ENCODE data around the gene NEURL3.

Gene NEURL3

DNA sequence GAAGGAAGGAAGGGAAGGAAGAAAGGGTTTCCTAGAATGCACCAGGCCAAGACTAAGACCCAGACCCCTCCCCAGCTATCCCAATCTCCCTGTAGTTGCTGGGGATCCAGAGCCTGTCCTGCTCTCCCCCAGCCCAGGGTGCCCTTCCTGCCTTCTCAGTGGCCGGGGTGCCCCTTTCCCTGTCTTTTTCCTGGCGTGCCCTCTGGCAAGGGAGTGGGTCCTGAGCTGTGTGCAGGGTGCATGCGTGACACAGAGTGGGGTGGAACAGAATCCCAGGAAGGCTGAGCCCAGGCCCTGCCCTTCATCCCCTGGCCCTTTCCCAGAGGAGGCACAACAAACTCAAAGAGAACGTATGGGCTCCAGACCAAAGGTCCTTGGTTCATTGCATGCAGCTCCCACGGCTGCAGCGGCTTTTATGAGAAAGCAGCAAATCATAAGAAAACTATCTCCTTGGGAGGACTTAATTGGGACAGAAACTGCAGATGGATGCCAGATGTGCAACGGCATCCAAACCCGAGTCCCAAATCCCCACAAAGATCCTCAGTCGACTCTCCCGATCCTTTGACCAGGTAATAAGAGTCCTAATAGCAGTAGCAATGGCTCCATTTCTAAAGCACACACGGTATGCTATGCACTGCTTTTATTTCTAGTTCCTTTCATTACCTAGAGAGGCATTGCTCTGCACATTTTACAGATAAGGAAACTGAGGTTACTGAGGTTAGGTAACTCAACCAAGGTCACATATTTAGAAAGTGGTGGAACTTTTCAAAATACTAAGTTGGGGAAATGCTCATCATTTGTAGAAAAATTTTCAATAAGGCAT is 18.7 kb upstream of the NEURL3 start:
- TF ChIP-seq ARNT (IDR thresholded peaks at IDR 0.05) (no peak), SP1 (IDR thresholded peaks at IDR 0.05) (no peak), ELF4 (IDR thresholded peaks at IDR 0.05) (no peak), CTBP1 (IDR thresholded peaks at IDR 0.05; ENCODE audit: borderline replicate concordance) (no peak), LEF1 (IDR thresholded peaks at IDR 0.05; ENCODE audit: borderline replicate concordance) (no peak), BHLHE40 (IDR thresholded peaks at IDR 0.05; ENCODE audit: borderline replicate concordance) (no peak)
- ChIA-PET CTCF (no interaction called here), POLR2A (no interaction called here)
- no peak for DNase-seq (ENCODE audit: extremely low spot score)

- POLR2A ChIA-PET, result interaction anchor here (0.8 kb wide), 1 partner anchor 9 kb away, joined by 3 read pairs; no protein-coding TSS in a partner anchor
- CTCF ChIA-PET, result interaction anchor here (0.7 to 1.0 kb wide), 2 partner anchors 14 to 262 kb away, joined by 3 to 5 read pairs; no protein-coding TSS in a partner anchor
- DNase-seq (ENCODE audit: extremely low spot score), result no peak
- TF ChIP-seq ARNT (IDR thresholded peaks at IDR 0.05), result no peak
Measured at GRCh38 chr2:96522304-96523203, 17.4 kb upstream of the NEURL3 start.

GRCh38 chr2:96521219-96521618 is 16.1 kb upstream of the NEURL3 start:
- TF ChIP-seq TARDBP (IDR thresholded peaks at IDR 0.05) (no peak), FOXK2 (IDR thresholded peaks at IDR 0.05) (no peak)
- ChIA-PET CTCF (interaction anchor here (1.0 kb wide), 2 partner anchors 12 to 33 kb away, joined by 4 to 5 read pairs; no protein-coding TSS in a partner anchor), POLR2A (interaction anchor here (1.2 kb wide), 1 partner anchor 11 kb away, joined by 4 read pairs; no protein-coding TSS in a partner anchor)
- no peak for DNase-seq (ENCODE audit: extremely low spot score)

DNA sequence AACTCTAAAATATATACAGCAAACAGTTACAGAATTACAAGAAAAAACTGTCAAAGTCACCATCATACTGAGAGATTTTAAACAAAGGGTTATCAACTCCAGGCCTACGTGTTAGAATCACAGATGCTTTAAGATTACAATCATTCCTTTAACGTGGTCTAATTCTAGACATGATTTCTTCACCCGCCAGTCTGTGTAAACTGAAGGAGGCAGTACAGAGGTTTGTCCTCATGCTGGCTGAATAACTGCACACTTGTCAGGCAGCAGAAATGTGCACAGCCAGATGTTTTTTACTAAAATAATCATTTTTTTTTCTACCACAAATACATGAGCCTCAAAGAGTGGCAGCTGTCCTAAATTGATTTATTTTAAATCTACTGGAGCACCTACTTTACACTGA is 15.5 kb upstream of the NEURL3 start:
- no peak for DNase-seq (ENCODE audit: extremely low spot score)
- POLR2A ChIA-PET, result interaction anchor here (1.2 kb wide), 1 partner anchor 11 kb away, joined by 4 read pairs; no protein-coding TSS in a partner anchor
- CTCF ChIA-PET, result no interaction called here
- no peak for TF ChIP-seq HDGF (IDR thresholded peaks at IDR 0.05; ENCODE audit: borderline replicate concordance)
- no peak for TF ChIP-seq NFRKB (IDR thresholded peaks at IDR 0.05)
- TF ChIP-seq SP1 (IDR thresholded peaks at IDR 0.05), result no peak
- TF ChIP-seq BHLHE40 (IDR thresholded peaks at IDR 0.05; ENCODE audit: borderline replicate concordance), result no peak
- no peak for TF ChIP-seq ARNT (IDR thresholded peaks at IDR 0.05)
- no peak for TF ChIP-seq ZNF384 (IDR thresholded peaks at IDR 0.05)
- TF ChIP-seq FOXK2 (IDR thresholded peaks at IDR 0.05), result no peak
- TF ChIP-seq SUZ12 (IDR thresholded peaks at IDR 0.05), result no peak
- TF ChIP-seq, protein P1, sequence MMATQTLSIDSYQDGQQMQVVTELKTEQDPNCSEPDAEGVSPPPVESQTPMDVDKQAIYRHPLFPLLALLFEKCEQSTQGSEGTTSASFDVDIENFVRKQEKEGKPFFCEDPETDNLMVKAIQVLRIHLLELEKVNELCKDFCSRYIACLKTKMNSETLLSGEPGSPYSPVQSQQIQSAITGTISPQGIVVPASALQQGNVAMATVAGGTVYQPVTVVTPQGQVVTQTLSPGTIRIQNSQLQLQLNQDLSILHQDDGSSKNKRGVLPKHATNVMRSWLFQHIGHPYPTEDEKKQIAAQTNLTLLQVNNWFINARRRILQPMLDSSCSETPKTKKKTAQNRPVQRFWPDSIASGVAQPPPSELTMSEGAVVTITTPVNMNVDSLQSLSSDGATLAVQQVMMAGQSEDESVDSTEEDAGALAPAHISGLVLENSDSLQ (IDR thresholded peaks at IDR 0.05), result no peak
- TF ChIP-seq FOXA1 (IDR thresholded peaks at IDR 0.05), result no peak

- no peak for DNase-seq (ENCODE audit: extremely low spot score)
- ChIA-PET CTCF (no interaction called here), POLR2A (no interaction called here)
- no peak for TF ChIP-seq ELF4 (IDR thresholded peaks at IDR 0.05)
- no peak for TF ChIP-seq SP1 (IDR thresholded peaks at IDR 0.05)
- no peak for TF ChIP-seq SUZ12 (IDR thresholded peaks at IDR 0.05)
- TF ChIP-seq FOXA1 (IDR thresholded peaks at IDR 0.05), result no peak
- no peak for TF ChIP-seq HDGF (IDR thresholded peaks at IDR 0.05; ENCODE audit: borderline replicate concordance)
- TF ChIP-seq TARDBP (IDR thresholded peaks at IDR 0.05), result no peak
- no peak for TF ChIP-seq BHLHE40 (IDR thresholded peaks at IDR 0.05; ENCODE audit: borderline replicate concordance)
- TF ChIP-seq ARNT (IDR thresholded peaks at IDR 0.05), result no peak
- no peak for TF ChIP-seq L3MBTL2 (conservative IDR thresholded peaks at IDR 0.05)
- no peak for TF ChIP-seq FOXK2 (IDR thresholded peaks at IDR 0.05)
- no peak for TF ChIP-seq FOXM1 (IDR thresholded peaks at IDR 0.05; ENCODE audit: borderline replicate concordance)
- no peak for TF ChIP-seq NFRKB (IDR thresholded peaks at IDR 0.05)
- no peak for TF ChIP-seq ZNF384 (IDR thresholded peaks at IDR 0.05)
- no peak for TF ChIP-seq LEF1 (IDR thresholded peaks at IDR 0.05; ENCODE audit: borderline replicate concordance)
- TF ChIP-seq CTBP1 (IDR thresholded peaks at IDR 0.05; ENCODE audit: borderline replicate concordance), result no peak
- TF ChIP-seq, protein P1 (IDR thresholded peaks at IDR 0.05), result no peak
Measured at GRCh38 chr2:96520231-96520630, 15.1 kb upstream of the NEURL3 start.

DNA sequence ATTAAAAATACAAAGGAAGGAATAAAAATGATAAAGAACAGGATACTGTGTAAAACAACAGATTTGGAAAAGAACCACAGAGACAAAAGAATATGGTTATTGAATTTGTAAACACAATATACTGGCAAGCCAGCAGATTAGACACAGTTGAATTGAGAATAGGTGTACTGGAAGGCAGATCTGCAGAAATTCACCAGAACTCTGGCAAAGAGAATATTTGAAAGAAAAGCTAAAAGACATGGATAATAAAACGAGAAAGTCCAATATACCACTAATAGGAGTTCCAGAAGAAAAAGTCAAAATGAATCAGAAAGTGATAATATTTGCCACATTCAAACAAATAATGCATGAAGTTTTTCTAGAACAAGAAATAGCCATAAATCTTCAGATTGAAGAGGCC is 11.9 kb upstream of the NEURL3 start:
- ChIA-PET CTCF (no interaction called here), POLR2A (no interaction called here)

More for the DNA sequence above, 11.9 kb upstream of the NEURL3 start:
- TF ChIP-seq FOXA1 (IDR thresholded peaks at IDR 0.05) (no peak), BHLHE40 (IDR thresholded peaks at IDR 0.05; ENCODE audit: borderline replicate concordance) (no peak), SUZ12 (IDR thresholded peaks at IDR 0.05) (no peak), CTBP1 (IDR thresholded peaks at IDR 0.05; ENCODE audit: borderline replicate concordance) (no peak), FOXK2 (IDR thresholded peaks at IDR 0.05) (no peak), SP1 (IDR thresholded peaks at IDR 0.05) (no peak), ARNT (IDR thresholded peaks at IDR 0.05) (no peak), L3MBTL2 (conservative IDR thresholded peaks at IDR 0.05) (no peak), FOXM1 (IDR thresholded peaks at IDR 0.05; ENCODE audit: borderline replicate concordance) (no peak), ZNF384 (IDR thresholded peaks at IDR 0.05) (no peak), ELF4 (IDR thresholded peaks at IDR 0.05) (no peak), NFRKB (IDR thresholded peaks at IDR 0.05) (no peak), TARDBP (IDR thresholded peaks at IDR 0.05) (no peak), LEF1 (IDR thresholded peaks at IDR 0.05; ENCODE audit: borderline replicate concordance) (no peak)
- TF ChIP-seq, protein P1 (IDR thresholded peaks at IDR 0.05), result no peak
- DNase-seq (ENCODE audit: extremely low spot score), result no peak
